ENCODE results near the gene NUP210L. TPM values are rescaled to one million over a fixed set of nuclear protein-coding genes. Genes with fewer than 3 reads are reported as not detected.

The NUP210L gene
- total and polyA plus RNA-seq, 2 experiments from 2014 or later: 0.10 TPM; not detected in 1

- no peak overlapping the region for H2AFZ ChIP-seq
Observed at GRCh38 chr1:154178911-154179811, 24.3 kb upstream of the NUP210L start.

GRCh38 chr1:154178013-154178412, 23.1 kb upstream of the NUP210L start:
- Mint-ChIP-seq H3K27ac (peak overlapping the region; percentile 6; the same call in 1 of the 2 replicates), H3K36me3 (ENCODE audit: low read depth) (peaks cover 74% of the 10 kb centered on the region), H3K9me3 (peaks cover 4% of the 10 kb centered on the region; the same call in 1 of the 3 replicates), H3K4me1 (peaks cover 47% of the 10 kb centered on the region), H3K27me3 (ENCODE audit: insufficient read depth, low read depth, poor library complexity) (peaks cover 10% of the 10 kb centered on the region), H3K4me3 (no peak overlapping the region)
- no peak overlapping the region for H3K4me3 ChIP-seq
- H3K4me2 ChIP-seq: 0 out of 2 replicates have a peak overlapping the region, but pooled peaks have one; percentile 85
- peaks cover 5% of the 10 kb centered on the region for H3F3A ChIP-seq (replicated peaks; ENCODE audit: low read depth)
- H3K27ac ChIP-seq (ENCODE audit: low read depth): peak overlapping the region; percentile 86; the same call in 1 of the 2 replicates
- H2AFZ ChIP-seq: no peak overlapping the region
- H3K9me2 ChIP-seq (ENCODE audit: insufficient read depth): no peaks in the 10 kb centered on the region
- peaks cover 44% of the 10 kb centered on the region for H3K4me1 ChIP-seq (ENCODE audit: insufficient read depth)
- no peak for ATAC-seq
- DNase-seq (ENCODE audit: low spot score): no peak
- H3K79me2 ChIP-seq (replicated peaks; ENCODE audit: insufficient read depth): peaks cover 97% of the 10 kb centered on the region
- peaks cover 18% of the 10 kb centered on the region; the same call in 1 of the 2 replicates for H3K36me3 ChIP-seq (ENCODE audit: insufficient read depth)
- no peaks in the 10 kb centered on the region for H3K27me3 ChIP-seq (ENCODE audit: insufficient read depth)
- H4K20me1 ChIP-seq (replicated peaks; ENCODE audit: insufficient read depth): peaks cover 80% of the 10 kb centered on the region
- TF ChIP-seq CREB1 (CRISPR knock-in tag; IDR thresholded peaks at IDR 0.05; ENCODE audit: low read depth): no peak
- TF ChIP-seq REST (IDR thresholded peaks at IDR 0.05; ENCODE audit: unreplicated experiment): no peak
- TF ChIP-seq JUNB (IDR thresholded peaks at IDR 0.05; ENCODE audit: unreplicated experiment): no peak
- TF ChIP-seq ZNF462 (CRISPR knock-in tag; IDR thresholded peaks at IDR 0.05): no peak
- TF ChIP-seq POLR2AphosphoS5 (IDR thresholded peaks at IDR 0.05; ENCODE audit: low read depth): no peak
- TF ChIP-seq NANOG (IDR thresholded peaks at IDR 0.05; ENCODE audit: borderline replicate concordance): no peak
- no peak for TF ChIP-seq CTCF (conservative IDR thresholded peaks at IDR 0.05; ENCODE audit: low read depth in 2 of 2)

More at GRCh38 chr1:154178911-154179811, 24.3 kb upstream of the NUP210L start:
- Histone ChIP-seq H3K79me2 (replicated peaks; ENCODE audit: insufficient read depth) (peaks cover 87% of the 10 kb centered on the region), H3K9me2 (ENCODE audit: insufficient read depth) (no peaks in the 10 kb centered on the region), H3K4me1 (ENCODE audit: insufficient read depth) (peaks cover 44% of the 10 kb centered on the region), H4K20me1 (replicated peaks; ENCODE audit: insufficient read depth) (peaks cover 74% of the 10 kb centered on the region), H3F3A (replicated peaks; ENCODE audit: low read depth) (peaks cover 5% of the 10 kb centered on the region), H3K27ac (ENCODE audit: low read depth) (peak overlapping the region; percentile 86), H3K4me2 (peak overlapping the region; percentile 85), H3K27me3 (ENCODE audit: insufficient read depth) (no peaks in the 10 kb centered on the region), H3K36me3 (ENCODE audit: insufficient read depth) (peaks cover 15% of the 10 kb centered on the region; the same call in 1 of the 2 replicates), H3K4me3 (peak overlapping the region; percentile 88)
- Mint-ChIP-seq H3K4me1 (peaks cover 47% of the 10 kb centered on the region), H3K4me3 (peak overlapping the region; percentile 63), H3K36me3 (ENCODE audit: low read depth) (peaks cover 67% of the 10 kb centered on the region), H3K9me3 (peaks cover 4% of the 10 kb centered on the region; the same call in 1 of the 3 replicates), H3K27ac (peak overlapping the region; percentile 77), H3K27me3 (ENCODE audit: insufficient read depth, low read depth, poor library complexity) (peaks cover 10% of the 10 kb centered on the region)
- no peak for TF ChIP-seq POLR2AphosphoS5 (IDR thresholded peaks at IDR 0.05; ENCODE audit: low read depth)
- no peak for TF ChIP-seq ZNF331 (CRISPR knock-in tag; IDR thresholded peaks at IDR 0.05; ENCODE audit: low read depth)
- DNase-seq (ENCODE audit: low spot score) (no peak), ATAC-seq (no peak)
